ENCODE data around the gene ARHGEF1. TPM values are rescaled to one million over a fixed set of nuclear protein-coding genes. Genes with fewer than 3 reads are reported as not detected.

The ARHGEF1 gene
- total RNA-seq: 22.3 and 50.6 TPM in 2 replicates

GRCh38 chr19:41882568-41883462, at the start of gene ARHGEF1:
Gene ARHGEF1 (plus strand): TSS chr19:41883184. CDS start chr19:41888083, 4,899 bp downstream.

DNA sequence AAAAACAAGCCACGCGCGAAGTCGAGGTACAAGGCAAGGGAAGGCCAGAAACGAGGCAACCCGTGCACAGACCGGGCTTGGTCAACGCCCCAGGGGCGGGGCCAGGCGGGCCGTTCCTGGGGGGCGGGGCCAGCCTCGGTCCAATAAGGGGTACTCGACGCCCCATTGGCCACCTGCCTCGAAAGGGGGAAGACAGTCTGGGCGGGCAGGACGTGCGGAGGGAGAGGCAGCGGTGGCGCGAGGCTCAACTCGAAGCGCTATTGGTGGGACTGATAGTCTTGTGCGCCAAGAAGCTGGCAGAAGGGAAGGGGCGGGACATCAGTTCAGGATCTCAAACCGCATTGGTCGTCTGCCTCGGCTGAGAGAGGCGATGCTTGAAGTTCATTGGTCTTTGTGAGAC, 38.4 kb upstream of the ARHGEF1 start, which contains the start of gene LYPD4:
TSS of gene LYPD4 (minus strand) at position 83 of the 400 bp plus-strand sequence. CDS start 5,398 bp downstream, outside the sequence.

GRCh38 chr19:41845001-41845050, 38.2 kb upstream of the ARHGEF1 start, which contains the start of gene DMRTC2:
Gene DMRTC2 (plus strand): TSS chr19:41845042. CDS start chr19:41847429, 2,387 bp downstream.

GRCh38 chr19:41859618-41860418, 23.2 kb upstream of the ARHGEF1 start, which contains the start of gene RPS19:
Gene RPS19 (plus strand): TSS chr19:41860255. CDS start chr19:41860775, 520 bp downstream.

GRCh38 chr19:41876847-41877832, 5.8 kb upstream of the ARHGEF1 start, which contains the start of gene CD79A:
Gene CD79A (plus strand): TSS chr19:41877279. CDS start chr19:41877305, 26 bp downstream.

DNA sequence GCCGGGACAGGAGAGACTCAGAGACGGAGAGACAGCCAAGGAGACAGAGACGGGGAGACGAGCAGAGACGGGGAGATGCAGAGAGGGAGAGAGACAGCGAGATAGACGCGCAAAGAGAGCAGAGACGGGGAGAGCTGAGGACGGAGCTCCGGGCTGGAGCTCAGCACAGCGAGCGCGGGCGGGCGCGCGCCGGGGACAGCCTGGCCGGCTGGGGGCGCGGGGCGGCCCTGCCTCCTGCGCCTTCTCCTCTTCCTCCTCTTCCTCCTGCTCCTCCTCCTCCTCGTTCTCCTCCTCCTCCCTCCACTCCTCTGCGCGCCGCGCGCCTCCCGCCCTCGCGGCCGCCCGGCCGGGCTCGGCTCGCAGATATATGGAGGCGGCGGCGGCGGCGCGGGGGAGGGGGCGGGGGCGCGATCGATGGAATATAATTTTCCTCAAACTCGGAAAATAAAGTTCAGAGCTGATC, 45.3 kb downstream of the ARHGEF1 start, which contains the start of gene ERFL:
TSS of gene ERFL (minus strand) at position 229 of the 463 bp plus-strand sequence. CDS start 15,530 bp downstream, outside the sequence.

Other genes starting within 250 kb of the ARHGEF1 start
- gene CEACAM7, start 194.9 kb upstream of the ARHGEF1 start, total RNA-seq: not detected in 2 replicates
- gene CEACAM5, start 174.6 kb upstream of the ARHGEF1 start, total RNA-seq: not detected in 2 replicates
- gene CEACAM6, start 127.7 kb upstream of the ARHGEF1 start, total RNA-seq: not detected in 2 replicates
- gene CEACAM3, start 86.6 kb upstream of the ARHGEF1 start, total RNA-seq: not detected in 2 replicates
- not detected in 2 replicates for gene LYPD4, start 38.5 kb upstream of the ARHGEF1 start, total RNA-seq
- gene DMRTC2, start 38.1 kb upstream of the ARHGEF1 start, total RNA-seq: not detected in 2 replicates
- 936 and 1,351 TPM in 2 replicates for gene RPS19, start 22.9 kb upstream of the ARHGEF1 start, total RNA-seq
- gene CD79A, start 5.9 kb upstream of the ARHGEF1 start, total RNA-seq: under 0.01 and 0.09 TPM in 2 replicates
- 0.09 TPM in 1 of 2 replicates, not detected in the other for gene ERFL, start 45.3 kb downstream of the ARHGEF1 start, total RNA-seq
- gene RABAC1, start 76.1 kb downstream of the ARHGEF1 start, total RNA-seq: 104 and 197 TPM in 2 replicates
- under 0.01 and 0.14 TPM in 2 replicates for gene ATP1A3, start 111.0 kb downstream of the ARHGEF1 start, total RNA-seq
- gene GRIK5, start 187.0 kb downstream of the ARHGEF1 start, total RNA-seq: under 0.01 and 0.09 TPM in 2 replicates
- 9.5 and 14.3 TPM in 2 replicates for gene ZNF574, start 193.0 kb downstream of the ARHGEF1 start, total RNA-seq
- 1.5 and 11.8 TPM in 2 replicates for gene POU2F2, start 249.3 kb downstream of the ARHGEF1 start, total RNA-seq

Measured in smooth muscle cell of the umbilical artery (primary cell).